Central memory CD8-positive, alpha-beta T cell (primary cell): ENCODE data around the gene LPA.
A peak's percentile ranks its signal among the peaks of the same experiment; 100 is the strongest.
"Not testable (repeated sequence)": the region's sequence is repeated elsewhere in the genome, so short reads cannot be mapped to it uniquely, and the experiment has no call there.

Experiments used
- ATAC-seq: fragments of 150-1000 bp; cut with Tn5 transposase; replicated peaks from 2 replicates; pipeline ENCODE4 v1.10.0; 2022; ENCODE audit warnings: mild to moderate bottlenecking, moderate FRiP score, moderate number of reproducible peaks; ENCODE audit not compliant: poor library complexity, severe bottlenecking; ENCODE audit errors: extremely low read depth
- DNase-seq, 2 donors: peaks; one replicate each; pipeline ENCODE4 v3.0.0; 2021; ENCODE audit warnings: low spot score in 2 of 2
- H3K27ac Mint-ChIP-seq: one replicate; pipeline ENCODE4 v1.8.0; 2022; ENCODE audit warnings: low read depth, mild to moderate bottlenecking, moderate library complexity, mixed read lengths
- H3K27me3 Mint-ChIP-seq: one replicate; pipeline ENCODE4 v1.8.0; 2022; ENCODE audit warnings: mixed read lengths
- H3K36me3 Mint-ChIP-seq: one replicate; pipeline ENCODE4 v1.8.0; 2022; ENCODE audit warnings: mild to moderate bottlenecking, moderate library complexity, mixed read lengths; ENCODE audit not compliant: insufficient read depth
- H3K4me1 Mint-ChIP-seq: one replicate; pipeline ENCODE4 v1.8.0; 2022; ENCODE audit warnings: mixed read lengths
- H3K4me3 Mint-ChIP-seq: one replicate; pipeline ENCODE4 v1.8.0; 2022; ENCODE audit warnings: mild to moderate bottlenecking, moderate library complexity, mixed read lengths
- H3K9me3 Mint-ChIP-seq: one replicate; pipeline ENCODE4 v1.8.0; 2022; ENCODE audit warnings: mixed read lengths

Gene LPA

GRCh38 chr6:160531826-160532225 is 132.2 kb downstream of the LPA start:
- no peak for ATAC-seq
- no peaks in the 10 kb centered on the region for H3K9me3 Mint-ChIP-seq
- no peak overlapping the region for H3K27ac Mint-ChIP-seq
- no peaks in the 10 kb centered on the region for H3K36me3 Mint-ChIP-seq
- no peaks in the 10 kb centered on the region for H3K4me1 Mint-ChIP-seq
- H3K4me3 Mint-ChIP-seq: no peak overlapping the region
- peaks cover 15% of the 10 kb centered on the region for H3K27me3 Mint-ChIP-seq
- no peak for DNase-seq

GRCh38 chr6:160529524-160529923 is 134.6 kb downstream of the LPA start:
- not testable (repeated sequence) for ATAC-seq, H3K36me3 Mint-ChIP-seq, H3K4me1 Mint-ChIP-seq, H3K27ac Mint-ChIP-seq, H3K9me3 Mint-ChIP-seq, H3K4me3 Mint-ChIP-seq, DNase-seq
- peaks cover 15% of the 10 kb centered on the region for H3K27me3 Mint-ChIP-seq

- no peak overlapping the region for H3K27ac Mint-ChIP-seq
- H3K9me3 Mint-ChIP-seq: no peaks in the 10 kb centered on the region
- H3K36me3 Mint-ChIP-seq: peaks cover 7% of the 10 kb centered on the region
- ATAC-seq: no peak
- DNase-seq: no peak
- H3K27me3 Mint-ChIP-seq: no peaks in the 10 kb centered on the region
- peaks cover 22% of the 10 kb centered on the region for H3K4me1 Mint-ChIP-seq
- H3K4me3 Mint-ChIP-seq: no peak overlapping the region
Measured at GRCh38 chr6:160523223-160523622, 140.9 kb downstream of the LPA start.

DNA sequence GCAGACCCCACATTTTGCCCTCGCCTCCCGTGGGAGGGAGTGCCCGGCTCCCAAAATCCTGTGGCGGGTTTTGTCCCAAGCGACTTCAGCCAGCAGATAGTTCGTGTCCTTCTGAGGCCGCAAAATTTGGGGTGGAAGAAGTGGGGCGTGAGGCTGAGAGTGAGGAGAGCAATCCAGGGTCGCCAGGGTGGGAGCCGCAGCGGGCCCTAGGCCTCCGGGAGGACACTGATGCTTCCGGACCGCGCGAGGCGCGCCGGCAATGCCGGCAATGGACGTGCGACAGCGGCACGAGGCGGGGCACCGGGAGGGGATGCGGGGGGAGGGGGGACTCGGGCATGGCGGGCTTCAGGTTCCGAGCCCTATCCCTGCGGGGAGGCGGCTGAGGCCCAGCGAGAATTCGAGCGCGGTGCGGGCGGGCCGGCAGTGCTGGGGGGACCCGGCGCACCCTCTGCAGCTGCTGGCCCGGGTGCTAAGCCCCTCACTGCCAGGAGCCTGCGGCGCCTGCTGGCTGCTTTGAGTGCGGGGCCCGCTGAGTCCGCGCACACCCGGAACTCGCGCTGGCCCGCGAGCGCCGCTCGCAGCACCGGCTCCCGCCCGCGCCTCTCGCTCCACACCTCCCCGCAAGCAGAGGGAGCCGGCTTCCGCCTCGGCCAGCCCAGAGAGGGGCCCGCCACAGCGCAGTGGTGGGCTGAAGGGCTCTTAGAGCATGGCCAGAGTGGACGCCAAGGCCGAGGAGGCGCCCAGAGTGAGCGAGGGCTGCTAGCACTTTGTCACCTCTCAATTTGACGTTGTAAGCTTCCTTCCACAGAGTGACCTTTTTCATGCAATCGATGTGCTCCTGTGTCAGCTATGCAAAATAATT is 143.8 kb downstream of the LPA start:
- Mint-ChIP-seq H3K27ac (peak overlapping the region; percentile 98), H3K4me3 (peak overlapping the region; percentile 91), H3K27me3 (peaks cover 1% of the 10 kb centered on the region), H3K4me1 (peaks cover 44% of the 10 kb centered on the region), H3K9me3 (no peaks in the 10 kb centered on the region), H3K36me3 (peaks cover 9% of the 10 kb centered on the region)
- ATAC-seq (peak; percentile 81), DNase-seq (peak; percentile 44 to 72)

- Mint-ChIP-seq H3K9me3 (no peaks in the 10 kb centered on the region), H3K4me3 (peak overlapping the region; percentile 91), H3K4me1 (peaks cover 49% of the 10 kb centered on the region), H3K27ac (peak overlapping the region; percentile 98), H3K36me3 (peaks cover 9% of the 10 kb centered on the region), H3K27me3 (peaks cover 8% of the 10 kb centered on the region)
- ATAC-seq: peak; percentile 71
- DNase-seq: peak in 1 of 2 donors; percentile 71
Measured at GRCh38 chr6:160519603-160520042, 144.5 kb downstream of the LPA start.

DNA sequence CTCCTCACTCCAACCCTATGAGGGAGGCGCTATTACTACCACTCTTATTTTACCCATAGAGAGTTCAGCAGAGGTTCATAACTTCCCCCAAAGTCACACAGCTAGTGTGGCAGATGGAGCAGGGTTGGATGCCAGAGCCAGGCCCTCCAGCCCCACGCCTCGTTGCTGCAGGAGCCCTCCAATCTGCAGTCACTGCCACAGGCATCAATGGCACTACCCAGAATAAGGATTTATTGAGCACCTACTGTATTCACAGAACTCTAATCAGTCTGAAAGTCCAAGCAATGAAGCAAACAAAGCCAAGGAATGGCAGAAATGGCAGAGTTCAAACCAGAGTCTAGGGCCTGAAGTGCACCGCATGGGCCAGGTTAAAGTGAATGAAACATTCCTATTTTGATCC is 144.9 kb downstream of the LPA start:
- peaks cover 9% of the 10 kb centered on the region for H3K36me3 Mint-ChIP-seq
- H3K27ac Mint-ChIP-seq: peak overlapping the region; percentile 98
- no peak for DNase-seq
- peaks cover 50% of the 10 kb centered on the region for H3K4me1 Mint-ChIP-seq
- ATAC-seq: no peak
- no peaks in the 10 kb centered on the region for H3K9me3 Mint-ChIP-seq
- peaks cover 11% of the 10 kb centered on the region for H3K27me3 Mint-ChIP-seq
- peak overlapping the region; percentile 91 for H3K4me3 Mint-ChIP-seq

DNA sequence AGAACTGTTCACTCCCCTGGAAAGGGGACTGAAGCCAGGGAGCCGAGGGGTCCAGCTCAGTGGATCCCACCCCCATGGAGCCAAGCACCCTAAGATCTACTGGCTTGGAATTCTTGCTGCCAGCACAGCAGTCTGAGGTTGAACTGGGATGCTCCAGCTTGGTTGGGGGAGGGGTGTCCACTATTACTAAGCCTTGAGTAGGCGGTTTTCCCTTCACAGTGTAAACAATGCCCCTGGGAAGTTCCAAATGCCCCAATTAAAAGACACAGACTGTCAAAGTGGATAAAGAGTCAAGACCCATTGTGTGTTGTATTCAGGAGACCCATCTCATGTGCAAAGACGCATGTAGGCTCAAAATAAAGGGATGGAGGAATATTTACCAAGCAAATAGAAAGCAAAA is 150.2 kb downstream of the LPA start:
- no peaks in the 10 kb centered on the region for H3K9me3 Mint-ChIP-seq
- H3K27ac Mint-ChIP-seq: no peak overlapping the region
- H3K27me3 Mint-ChIP-seq: peaks cover 11% of the 10 kb centered on the region
- DNase-seq (no peak), ATAC-seq (no peak)
- H3K4me1 Mint-ChIP-seq: peaks cover 51% of the 10 kb centered on the region
- no peak overlapping the region for H3K4me3 Mint-ChIP-seq
- H3K36me3 Mint-ChIP-seq: peaks cover 2% of the 10 kb centered on the region

DNA sequence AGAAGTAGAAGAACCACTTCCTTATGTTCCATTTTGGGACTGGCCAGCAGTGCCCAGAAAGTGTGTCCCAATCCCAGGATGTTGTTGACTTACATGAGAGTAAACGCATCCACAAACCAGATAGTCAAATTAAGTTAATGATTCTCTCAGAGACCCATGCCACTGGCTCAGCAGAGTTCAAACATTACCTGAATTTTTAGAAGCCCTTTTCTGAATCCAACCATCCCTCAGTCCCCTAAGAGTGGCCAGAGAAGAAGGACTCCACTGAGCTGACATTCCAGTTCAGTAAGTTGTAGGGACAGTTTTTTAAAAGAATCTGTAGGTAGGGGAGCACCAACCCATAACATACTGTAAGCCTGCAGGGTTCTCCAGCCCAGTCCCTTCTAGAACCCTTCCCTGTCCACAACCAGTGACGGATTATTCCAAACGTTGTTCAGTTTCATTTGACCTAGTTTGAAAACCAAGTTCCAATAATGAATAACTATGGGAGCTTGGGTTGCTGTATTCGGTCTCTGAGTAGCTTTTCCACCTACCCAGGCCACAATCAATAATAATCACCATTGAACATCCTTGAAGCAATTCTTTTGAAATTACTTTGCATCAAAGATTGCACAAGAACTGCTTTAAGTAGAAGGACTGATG is 153.0 kb downstream of the LPA start:
- peaks cover 11% of the 10 kb centered on the region for H3K27me3 Mint-ChIP-seq
- no peaks in the 10 kb centered on the region for H3K9me3 Mint-ChIP-seq
- no peak for ATAC-seq

GRCh38 chr6:160510199-160510598 is 153.9 kb downstream of the LPA start:
- DNase-seq: no peak
- Mint-ChIP-seq H3K9me3 (no peaks in the 10 kb centered on the region), H3K36me3 (peaks cover 1% of the 10 kb centered on the region)

More for the DNA sequence above, 153.0 kb downstream of the LPA start:
- Mint-ChIP-seq H3K36me3 (peaks cover 1% of the 10 kb centered on the region), H3K4me3 (no peak overlapping the region), H3K4me1 (peaks cover 33% of the 10 kb centered on the region), H3K27ac (no peak overlapping the region)
- no peak for DNase-seq

GRCh38 chr6:160509610-160510009 is 154.5 kb downstream of the LPA start:
- DNase-seq (no peak), ATAC-seq (no peak)
- no peak overlapping the region for H3K4me3 Mint-ChIP-seq
- H3K36me3 Mint-ChIP-seq: peaks cover 1% of the 10 kb centered on the region
- peaks cover 3% of the 10 kb centered on the region for H3K27me3 Mint-ChIP-seq
- peak overlapping the region; percentile 30 for H3K27ac Mint-ChIP-seq
- H3K9me3 Mint-ChIP-seq: no peaks in the 10 kb centered on the region
- peaks cover 23% of the 10 kb centered on the region for H3K4me1 Mint-ChIP-seq

More at GRCh38 chr6:160510199-160510598, 153.9 kb downstream of the LPA start:
- H3K27ac Mint-ChIP-seq: peak overlapping the region; percentile 30
- ATAC-seq: no peak
- peaks cover 9% of the 10 kb centered on the region for H3K27me3 Mint-ChIP-seq
- peaks cover 28% of the 10 kb centered on the region for H3K4me1 Mint-ChIP-seq
- H3K4me3 Mint-ChIP-seq: no peak overlapping the region

DNA sequence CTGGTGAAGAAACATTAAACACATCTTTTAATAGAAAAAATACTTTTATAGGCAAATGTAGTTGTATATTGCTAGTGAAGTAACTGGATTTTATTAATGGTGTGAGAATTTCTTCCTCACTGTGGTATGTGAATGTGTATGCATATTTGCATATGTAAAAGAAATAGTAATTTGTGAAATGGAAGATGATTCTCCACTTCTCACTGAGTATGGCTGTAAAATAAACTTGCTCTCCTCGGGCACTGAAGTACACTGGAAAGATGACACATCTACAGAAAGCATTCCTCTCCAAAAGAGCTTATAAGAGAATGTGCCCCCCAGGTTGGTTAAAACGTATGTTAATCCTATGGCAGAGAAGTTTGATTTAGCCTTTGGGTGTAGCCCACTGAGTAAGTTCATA is 155.5 kb downstream of the LPA start:
- ATAC-seq: no peak
- DNase-seq: no peak
- peaks cover 22% of the 10 kb centered on the region for H3K4me1 Mint-ChIP-seq
- H3K36me3 Mint-ChIP-seq: peaks cover 1% of the 10 kb centered on the region
- no peaks in the 10 kb centered on the region for H3K9me3 Mint-ChIP-seq
- H3K27ac Mint-ChIP-seq: no peak overlapping the region
- no peak overlapping the region for H3K4me3 Mint-ChIP-seq
- no peaks in the 10 kb centered on the region for H3K27me3 Mint-ChIP-seq

DNA sequence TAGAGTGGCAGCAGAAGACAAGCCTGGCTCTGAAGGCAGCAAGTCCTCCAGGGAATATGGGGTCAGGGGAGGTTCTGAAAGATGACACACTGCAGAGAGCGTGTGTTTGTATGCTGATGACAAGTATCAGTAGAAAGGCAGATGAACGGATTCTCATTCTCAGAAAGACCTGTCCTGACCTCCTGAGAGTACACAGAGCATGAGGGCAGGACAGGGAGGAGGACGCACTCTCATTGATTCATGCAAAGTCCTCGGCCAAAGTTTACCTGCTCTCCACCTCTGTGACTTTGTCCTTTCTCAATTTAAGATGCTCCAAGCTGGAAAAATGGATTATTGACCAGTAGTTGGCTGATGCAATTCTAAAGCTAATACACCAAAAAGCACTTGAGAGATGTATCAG is 156.7 kb downstream of the LPA start:
- Mint-ChIP-seq H3K36me3 (peaks cover 1% of the 10 kb centered on the region), H3K27me3 (no peaks in the 10 kb centered on the region), H3K4me1 (peaks cover 13% of the 10 kb centered on the region), H3K9me3 (no peaks in the 10 kb centered on the region), H3K4me3 (no peak overlapping the region), H3K27ac (no peak overlapping the region)
- DNase-seq (no peak), ATAC-seq (no peak)

DNA sequence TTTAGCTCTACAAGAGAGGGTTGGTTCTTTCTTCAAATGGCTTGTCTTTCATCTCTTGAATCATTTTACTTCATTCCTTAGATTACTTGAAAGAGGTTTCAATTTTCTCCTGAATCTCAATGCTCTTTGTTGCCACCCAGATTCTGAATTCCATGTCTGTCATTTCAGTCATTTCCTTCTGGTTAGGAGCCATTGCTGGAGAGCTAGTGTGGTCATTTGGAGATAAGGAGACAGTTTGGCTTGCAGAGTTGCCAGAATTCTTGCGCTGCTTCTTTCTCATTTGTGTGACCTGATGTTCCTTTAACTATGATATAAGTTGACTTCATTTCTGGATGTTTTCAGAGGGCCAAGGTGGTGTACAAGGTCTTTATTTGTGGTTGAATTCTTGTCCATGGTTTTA is 158.1 kb downstream of the LPA start:
- Mint-ChIP-seq H3K4me1 (peaks cover 11% of the 10 kb centered on the region), H3K9me3 (no peaks in the 10 kb centered on the region), H3K27me3 (no peaks in the 10 kb centered on the region), H3K4me3 (no peak overlapping the region), H3K27ac (no peak overlapping the region), H3K36me3 (peaks cover 4% of the 10 kb centered on the region)
- DNase-seq: no peak
- ATAC-seq: no peak
